HG03575 (cell line): ENCODE data around the gene CRNKL1.
"Not testable (repeated sequence)": the region's sequence is repeated elsewhere in the genome, so short reads cannot be mapped to it uniquely, and the experiment has no call there.

Experiments
- ATAC-seq: cut with Tn5 transposase; IDR thresholded peaks from one replicate; pipeline ENCODE4 v1.9.1; 2021; ENCODE audit not compliant: unreplicated experiment, insufficient number of reproducible peaks, low FRiP score; ENCODE audit errors: extremely low read depth

CRNKL1 gene

DNA sequence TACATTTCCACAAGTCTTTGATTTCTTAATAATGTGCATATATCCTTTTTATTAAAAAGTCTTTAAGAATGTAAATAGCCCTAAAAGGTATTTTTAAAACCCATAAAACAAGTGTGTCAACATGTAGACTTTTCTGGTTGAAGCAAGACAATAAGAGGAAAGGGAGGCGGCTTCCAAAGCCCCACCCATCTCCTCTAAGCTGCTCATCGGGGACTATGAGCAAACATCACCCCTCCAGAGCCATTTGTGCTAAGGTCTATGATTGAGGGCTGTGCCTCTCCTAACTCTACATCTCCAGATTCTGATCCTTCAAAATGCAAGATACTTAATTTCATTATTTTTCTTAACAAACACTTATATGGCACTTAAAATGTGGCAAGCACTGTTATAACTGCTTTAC lies 37.6 kb downstream of the CRNKL1 start:
- no peak for ATAC-seq

DNA sequence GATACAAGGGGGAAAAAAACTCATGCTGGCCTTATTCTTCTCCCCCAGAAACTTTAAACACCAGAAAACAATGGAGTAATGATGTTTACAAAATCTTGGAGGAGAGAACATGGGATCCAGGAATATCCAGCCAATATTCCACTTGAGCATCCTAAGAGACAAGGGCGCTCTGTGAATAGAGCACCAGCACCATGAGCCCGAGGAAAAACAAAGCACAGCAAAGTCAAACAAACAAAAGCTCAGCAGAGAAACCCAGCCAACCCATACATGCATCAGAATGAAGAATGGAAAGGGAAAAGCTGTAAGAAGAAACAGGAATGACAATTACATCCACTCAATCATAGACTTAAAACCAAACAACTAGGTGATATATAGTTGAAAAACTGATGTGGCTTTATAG lies 39.7 kb downstream of the CRNKL1 start:
- no peak for ATAC-seq

DNA sequence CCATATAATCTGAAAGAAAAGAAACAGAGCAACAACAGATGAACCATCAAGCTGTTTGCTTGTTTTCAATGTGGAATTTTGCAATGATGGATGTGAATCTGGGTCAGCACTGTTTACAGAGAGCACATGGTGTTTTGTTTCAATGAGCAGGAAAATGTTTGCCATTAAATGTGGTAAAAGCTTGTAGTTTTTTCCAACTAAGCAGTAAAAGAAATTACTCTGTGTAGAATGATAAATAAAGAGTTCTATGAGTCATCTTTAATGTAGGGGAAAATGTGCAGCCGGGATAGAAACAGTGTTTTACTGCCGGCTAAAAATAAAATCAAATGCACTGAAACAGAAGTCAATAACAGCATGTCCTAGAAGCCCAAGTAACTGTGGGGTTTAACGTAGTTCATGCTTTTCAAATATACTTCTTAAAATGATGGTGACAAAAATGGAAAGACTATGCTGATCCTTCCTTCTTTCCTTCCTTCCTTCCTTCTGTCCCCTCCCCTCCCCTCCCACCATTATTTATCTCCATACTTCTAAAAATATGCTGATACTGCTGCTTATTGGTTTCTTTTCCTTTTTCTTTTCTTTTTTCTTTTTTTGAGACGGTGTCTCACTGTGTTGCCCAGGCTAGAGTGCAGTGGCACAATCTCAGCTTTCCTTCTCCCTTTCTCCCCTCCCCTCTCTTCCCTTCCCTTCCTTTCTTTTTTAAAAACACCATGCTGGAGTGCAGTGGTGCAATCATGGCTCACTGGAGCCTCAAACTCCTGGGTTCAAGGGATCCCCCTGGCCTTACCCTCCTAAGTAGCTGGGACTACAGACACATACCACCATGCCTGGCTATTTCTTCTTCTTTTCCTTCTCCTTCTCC lies 41.4 kb downstream of the CRNKL1 start:
- ATAC-seq: no peak

DNA sequence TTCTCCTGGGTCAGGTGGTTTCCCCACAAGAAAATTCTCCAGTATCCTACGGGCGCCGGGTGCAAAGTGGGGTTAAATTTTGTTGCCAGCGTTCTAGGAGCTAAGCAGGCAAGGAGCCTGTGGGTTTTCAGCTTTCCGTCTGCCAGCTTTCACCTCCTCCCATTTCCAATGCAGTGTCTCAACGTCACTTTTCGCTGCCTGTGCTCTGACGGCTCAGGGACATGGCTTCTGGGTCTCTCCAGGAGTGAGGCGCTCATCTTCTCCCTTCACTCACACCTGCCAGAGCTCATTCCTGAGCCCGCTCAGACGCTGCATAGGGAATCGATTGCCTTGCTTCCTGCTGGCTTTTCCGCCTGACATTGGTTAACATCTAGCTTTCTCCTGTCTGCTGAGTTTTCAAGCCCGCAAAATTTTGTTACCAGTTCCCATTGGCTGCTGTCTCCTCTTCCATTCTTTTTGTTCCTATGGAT lies 42.4 kb downstream of the CRNKL1 start:
- no peak for ATAC-seq

DNA sequence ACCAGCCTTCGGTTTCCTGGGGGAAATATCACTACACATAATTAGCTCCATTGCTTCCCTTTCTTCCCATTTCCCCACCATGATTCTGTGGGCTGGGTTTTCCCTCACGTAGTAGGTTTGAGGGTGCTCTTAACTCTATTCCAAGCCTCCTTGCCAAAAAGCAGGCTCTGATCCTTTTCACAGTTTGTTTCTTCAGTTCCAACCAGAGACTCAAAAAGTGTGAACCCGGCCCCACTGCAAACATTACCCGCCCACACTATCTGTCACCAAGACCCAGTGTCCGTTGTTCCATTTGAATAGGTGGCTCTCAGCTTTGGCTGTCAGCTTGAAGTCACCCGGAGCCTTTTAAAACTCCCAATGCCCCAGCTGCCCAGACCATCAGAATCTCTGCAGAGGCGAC lies 46.9 kb downstream of the CRNKL1 start:
- ATAC-seq: no peak

DNA sequence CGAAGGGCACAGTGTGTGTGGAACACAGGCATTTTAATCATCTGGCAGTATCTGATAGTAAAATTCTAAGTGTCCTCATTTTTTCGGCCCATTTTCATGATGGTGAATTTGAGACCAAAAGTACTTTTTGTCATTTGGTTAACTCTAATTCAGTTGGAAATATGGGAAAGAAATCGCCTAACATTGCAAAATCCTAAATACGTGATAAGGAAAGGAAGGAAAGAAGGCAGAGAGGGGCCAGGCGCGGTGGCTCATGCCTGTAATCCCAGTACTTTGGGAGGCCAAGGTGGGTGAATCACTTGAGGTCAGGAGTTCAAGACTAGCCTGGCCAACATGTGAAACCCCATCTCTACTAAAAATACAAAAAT lies 48.3 kb downstream of the CRNKL1 start:
- not testable (repeated sequence) for ATAC-seq

DNA sequence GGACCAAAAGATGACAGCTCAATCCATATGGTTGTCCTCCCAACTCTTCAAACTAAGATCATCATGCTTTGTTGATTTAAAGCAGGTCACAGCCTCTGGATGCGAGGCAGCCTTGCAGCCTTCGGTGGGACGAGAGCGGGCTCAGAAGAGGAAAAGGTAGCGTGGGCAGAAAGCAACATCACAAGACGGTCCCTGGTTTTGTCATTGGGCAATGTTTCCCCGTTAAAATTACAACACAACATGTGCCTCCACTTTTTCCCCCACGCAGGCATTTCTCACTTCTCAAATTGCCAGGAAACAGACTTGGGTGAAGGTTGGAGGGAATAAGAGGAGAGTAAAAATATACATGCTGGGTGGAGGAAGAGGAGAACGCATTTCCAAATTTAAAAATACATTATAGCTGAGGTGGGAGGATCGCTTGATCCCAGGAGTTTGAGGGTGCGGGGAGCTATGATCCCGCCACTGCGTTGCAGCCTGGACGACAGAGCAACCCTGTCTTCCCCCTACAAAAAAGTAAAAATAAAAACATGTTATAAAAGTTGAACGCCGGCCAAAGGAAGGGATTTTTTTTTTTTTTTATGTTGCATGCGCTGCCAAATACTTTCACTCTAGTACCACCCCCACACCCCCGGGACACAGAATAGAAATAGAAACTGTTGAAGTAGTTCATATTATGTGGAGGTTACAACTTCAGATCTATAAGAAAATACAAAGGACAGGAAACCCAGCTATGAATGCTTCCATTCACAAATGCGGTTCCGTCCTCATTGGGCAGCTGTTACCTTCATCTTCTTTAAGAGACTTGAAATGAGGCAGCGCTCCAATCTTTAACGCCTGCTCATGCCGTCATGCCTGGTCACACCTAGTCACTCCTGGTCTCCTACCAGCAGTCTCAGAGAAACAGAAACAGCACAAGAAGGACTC lies 49.0 kb downstream of the CRNKL1 start:
- no peak for ATAC-seq

DNA sequence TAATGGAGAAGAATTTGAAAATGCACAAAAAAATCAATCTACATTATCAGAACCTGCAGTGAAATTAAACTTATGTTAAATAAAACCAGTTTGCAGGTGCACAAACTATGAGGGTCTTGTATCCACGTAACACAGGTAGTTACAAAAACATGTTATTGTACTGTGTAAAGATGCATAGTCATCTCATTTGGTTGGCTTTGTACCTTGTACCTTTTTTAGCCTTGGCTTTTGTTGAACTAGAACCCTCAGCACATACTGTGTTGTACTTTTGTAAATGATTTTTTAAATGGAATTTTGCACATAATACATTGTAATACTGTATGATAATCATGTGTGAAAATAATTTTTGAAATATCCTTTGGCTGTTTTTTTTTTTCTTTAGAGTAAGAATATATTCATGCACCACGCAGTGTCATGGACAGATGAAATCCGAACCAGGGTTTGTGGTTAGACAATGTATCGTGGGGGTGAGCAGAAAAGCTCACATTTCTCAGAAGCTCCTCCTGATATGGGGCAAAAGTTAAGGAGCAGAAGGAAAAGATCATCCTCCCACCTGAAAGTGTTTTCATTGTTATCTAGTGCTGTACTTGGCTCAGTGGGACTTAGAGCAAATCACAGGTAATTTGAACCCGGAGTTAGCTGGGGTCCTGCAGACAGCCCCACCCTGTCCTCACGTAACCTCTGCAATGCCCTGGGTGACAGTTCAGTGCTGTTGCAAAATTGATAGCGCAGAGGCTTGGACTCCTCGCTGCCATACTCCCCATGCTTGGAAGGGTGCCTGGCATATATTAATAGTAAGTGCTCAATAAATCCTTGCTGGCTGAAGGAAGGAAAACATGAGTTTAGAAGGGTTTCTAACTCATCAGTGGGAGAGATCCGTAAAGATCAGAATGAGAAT lies 49.9 kb downstream of the CRNKL1 start:
- ATAC-seq: no peak

DNA sequence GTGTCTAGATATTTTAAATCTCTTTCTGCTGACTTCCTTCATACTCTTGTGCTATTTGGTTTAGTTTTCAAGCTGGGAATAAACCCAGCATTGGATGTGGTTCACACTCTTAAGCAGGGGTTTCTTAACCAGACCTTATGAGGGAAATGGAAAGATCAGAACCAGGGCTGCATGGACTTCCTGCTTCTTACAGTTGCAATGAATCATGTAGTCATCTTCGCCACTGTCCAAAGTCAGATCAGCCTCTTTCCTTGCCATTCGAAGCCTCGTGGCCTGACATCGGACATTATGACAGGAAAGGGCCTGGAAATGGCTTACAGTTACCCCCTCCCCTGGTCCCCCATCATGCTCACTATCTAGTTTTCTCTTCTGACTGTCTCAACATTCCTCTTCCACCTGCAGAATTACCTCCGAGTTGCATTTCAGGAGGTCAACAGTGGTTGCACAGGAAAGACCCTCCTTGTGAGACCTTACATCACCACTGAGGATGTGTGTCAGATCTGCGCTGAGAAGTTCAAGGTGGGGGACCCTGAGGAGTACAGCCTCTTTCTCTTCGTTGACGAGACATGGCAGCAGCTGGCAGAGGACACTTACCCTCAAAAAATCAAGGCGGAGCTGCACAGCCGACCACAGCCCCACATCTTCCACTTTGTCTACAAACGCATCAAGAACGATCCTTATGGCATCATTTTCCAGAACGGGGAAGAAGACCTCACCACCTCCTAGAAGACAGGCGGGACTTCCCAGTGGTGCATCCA lies 51.9 kb downstream of the CRNKL1 start:
- no peak for ATAC-seq

DNA sequence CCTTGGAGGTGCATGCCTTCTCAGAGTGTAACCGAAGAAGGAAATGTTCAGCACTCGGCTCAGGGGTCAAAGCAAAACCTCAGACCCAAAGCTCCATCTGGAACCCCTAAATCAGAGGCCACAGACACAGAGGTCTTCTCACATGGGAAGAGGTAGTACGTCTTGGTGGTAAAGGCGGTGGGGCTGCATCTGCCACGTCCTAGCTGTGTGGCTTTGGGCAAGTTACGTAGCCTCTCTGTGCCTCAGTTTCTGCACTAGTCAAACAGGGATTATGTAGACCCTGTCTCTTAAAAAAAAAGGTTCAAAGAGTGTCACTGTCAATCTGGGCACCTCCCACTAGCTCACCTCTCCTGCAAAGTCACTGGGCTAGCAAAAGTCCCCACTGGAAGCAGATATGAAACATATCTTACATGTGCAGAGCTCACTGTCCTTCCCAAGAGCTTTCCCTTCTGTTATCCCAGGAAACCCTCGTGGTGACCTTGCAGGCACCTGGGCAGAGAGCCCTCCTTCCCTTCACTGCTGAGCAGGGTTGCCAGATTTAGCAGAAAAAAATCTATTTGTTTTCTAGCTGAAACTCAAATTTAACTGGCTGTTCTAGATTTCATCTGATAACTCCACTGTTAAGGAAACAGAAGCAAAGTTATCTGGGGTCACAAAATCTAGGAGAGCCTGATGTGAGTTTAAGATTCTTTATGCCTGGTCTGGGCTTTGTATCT lies 53.1 kb downstream of the CRNKL1 start:
- ATAC-seq: no peak

DNA sequence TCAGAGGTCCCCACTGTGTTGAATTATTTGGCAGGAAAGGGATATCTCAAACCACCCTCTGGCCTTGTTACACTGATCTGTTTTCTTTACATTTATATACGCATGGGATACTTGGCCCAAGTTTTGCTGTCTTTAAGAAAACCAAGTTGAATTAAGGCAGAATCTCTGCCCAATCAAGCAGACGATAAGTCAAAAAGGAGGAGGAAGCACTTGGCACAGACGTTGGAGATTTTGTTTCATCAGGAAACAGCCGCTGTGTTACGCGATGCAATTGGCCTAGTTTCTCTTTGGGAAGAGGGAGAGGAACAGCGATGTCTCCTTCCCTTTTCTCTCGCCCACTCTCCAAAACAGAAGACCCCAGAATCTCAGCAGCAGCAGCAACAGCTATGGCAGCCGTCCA lies 55.3 kb downstream of the CRNKL1 start:
- no peak for ATAC-seq

DNA sequence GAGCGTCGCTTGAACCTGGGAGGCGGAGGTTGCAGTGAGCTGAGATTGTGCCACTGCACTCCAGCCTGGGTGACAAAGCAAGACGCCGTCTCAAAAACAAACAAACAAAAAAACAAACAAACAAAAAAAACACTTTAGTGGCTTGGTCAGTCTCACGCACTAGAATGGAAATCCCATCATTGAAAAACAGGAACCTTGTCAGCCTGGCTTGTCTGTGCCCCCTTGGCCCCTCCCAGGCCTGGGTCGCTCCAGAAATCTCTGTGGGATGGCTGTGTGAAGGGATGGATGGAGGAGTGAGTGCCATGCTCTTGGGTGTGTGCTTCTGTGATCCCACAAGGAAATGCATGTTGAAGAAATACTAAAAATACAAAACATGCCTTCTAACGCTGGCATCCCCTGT lies 56.0 kb downstream of the CRNKL1 start:
- ATAC-seq: no peak

DNA sequence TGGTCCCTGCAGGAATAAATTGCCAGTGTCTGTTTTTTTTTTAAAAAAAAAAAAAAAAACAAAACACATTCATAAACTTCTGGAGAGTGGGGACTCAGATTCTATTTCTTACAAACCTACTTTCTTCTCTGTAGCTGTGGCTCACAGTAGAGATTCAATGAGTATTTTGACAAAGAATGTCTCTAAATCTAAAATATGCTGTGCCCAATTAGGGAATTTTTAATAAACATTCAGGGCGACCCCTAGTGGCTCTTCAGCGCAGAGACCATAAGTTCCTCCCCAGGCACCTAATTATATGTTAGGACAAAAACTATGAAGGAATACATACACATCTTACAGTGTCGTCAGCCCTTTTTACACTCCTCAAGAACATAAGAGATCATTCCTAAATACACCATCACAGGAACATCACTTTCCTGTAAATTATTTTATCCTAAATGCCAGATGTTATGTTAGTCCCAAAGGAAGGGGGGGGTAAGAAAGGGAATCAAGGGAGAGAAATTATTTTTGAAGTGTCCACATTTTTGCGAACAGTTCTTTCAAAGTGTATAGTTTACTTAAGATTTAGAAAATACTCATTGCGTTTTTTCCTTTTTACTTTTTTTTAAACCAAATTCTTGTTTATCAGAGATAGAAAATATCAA lies 56.9 kb downstream of the CRNKL1 start:
- ATAC-seq: no peak

DNA sequence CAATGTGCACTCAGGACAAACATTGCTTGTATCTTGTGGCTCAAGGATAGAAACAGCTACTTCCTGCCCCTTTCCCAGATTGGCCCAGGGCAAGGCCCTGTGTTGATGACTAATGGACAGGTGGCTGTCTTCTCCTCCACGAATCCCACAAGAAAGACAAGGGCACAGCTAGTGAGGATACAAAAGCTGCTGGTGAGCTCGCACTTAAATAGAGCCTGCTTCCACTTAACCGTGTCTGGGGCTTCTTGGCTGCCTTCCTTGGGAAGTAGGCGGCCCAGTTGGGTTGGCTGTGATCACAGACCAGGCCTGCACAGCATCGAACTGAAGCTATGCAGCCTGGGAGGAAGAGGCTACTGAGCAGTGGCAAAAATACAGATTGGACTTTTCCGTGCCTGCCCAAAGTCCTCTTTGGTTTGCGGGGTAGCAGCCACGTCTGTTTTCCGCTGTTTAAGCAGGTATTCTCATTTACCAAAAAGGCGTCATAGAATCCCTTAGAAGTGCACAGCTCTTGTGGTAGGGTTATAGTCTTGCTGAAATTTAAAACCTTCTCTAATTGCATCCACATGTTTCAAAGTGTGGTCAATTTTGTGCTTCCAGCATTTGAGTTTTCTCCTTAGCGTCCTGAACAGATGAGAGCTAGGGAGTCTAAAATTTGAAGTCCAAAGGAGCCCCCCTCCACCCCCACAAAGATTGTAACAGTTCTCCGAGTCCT lies 58.2 kb downstream of the CRNKL1 start:
- ATAC-seq: no peak

DNA sequence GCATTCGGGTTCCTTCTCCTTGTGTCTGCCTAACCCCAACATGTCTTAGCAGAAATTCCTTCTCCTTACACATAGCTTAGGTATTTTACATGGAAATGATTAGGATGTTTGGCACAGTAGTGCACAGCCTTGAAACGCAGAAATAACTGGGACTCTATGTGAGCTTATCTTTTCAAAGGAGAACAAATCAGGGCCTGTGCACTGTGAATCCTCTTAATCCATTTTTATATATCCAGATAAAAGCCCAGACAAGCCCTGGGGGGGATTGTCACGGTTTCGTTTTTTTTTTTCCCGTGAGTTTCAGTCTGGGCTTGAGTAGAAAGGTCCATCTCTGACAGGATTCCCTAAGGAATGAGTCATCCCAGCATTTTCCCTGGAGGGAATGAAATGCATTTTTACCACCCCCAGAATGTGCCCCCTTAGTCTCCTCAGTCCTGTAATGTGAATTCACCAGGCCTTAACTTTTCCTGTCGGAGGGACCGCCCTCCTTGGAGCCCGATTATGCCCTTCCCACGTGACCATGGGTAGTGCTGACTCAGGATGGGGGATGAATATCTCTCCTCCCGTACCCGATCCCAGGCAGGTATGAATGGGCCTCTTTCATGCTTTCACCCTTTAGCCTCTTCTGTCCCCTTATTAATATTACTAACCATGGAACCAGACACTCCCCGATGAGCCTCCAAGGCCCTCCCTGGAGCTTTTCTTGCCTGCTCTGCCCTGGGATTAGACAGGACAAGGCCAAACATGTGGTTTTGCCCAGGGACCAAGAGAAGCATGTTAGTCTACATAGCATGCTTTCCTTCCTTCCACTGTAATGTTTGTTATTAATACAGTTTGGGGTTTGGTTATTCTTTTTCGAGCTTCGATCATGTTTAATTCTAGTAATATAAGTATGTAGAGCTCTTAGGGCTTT lies 59.0 kb downstream of the CRNKL1 start:
- no peak for ATAC-seq

DNA sequence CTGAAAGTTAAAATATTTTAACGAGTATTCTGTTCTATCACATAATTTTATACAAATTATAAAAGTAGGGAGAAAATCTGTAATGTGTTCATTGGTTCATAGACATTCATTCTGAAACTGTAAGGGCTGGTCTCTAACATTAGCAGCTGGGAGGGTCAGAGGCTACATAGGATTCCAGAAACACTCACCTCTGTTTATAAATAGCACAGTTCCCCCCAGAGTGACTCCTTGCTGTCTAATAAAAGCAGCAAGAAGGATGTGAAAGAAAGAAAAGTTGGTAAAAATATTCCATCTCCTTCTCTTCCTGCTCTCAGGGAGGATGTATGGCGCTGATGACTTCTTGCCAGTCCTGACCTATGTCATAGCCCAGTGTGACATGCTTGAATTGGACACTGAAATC lies 60.4 kb downstream of the CRNKL1 start:
- no peak for ATAC-seq
